ENCODE measurements around the gene SPNS3. TPM values are rescaled to one million over a fixed set of nuclear protein-coding genes. Genes with fewer than 3 reads are reported as not detected.

Gene SPNS3
- total RNA-seq, 4 donors from 2014 or later = 0.69 TPM; not detected in 3

DNA sequence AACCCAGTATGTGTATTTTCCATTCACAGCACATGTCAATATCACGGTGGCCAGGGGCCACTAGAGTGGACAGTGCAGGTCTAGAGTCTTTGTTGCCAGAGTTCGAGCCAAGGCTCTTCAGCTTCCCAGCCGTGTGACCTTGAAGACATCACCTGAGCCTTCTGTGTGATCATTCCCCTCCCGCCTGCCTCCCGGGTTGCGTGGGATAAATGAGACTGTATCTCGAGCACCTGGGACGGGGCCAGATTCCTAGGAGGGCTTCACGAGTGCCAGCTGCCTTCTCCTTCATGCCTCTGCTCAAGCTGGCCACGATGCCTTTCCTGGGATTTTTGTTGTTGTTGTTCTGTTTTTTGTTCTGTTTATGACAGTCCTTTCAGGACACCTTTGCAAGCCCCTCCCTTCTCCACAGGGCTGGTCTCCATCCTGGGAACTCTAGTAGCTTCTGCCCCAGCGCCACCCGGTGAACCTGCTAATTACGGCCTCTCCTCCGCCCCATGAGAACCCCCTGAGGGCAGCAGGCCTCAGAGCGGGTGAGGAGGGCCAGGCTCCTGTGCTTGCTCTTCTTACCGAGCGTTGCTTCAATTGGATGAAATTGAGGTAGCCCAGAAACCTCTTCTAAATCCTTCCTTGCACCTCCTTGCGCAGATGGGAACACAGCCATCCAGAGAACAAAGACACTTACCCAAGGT is 68.9 kb downstream of the SPNS3 start:
- H3K4me1 ChIP-seq = no peaks in the 10 kb centered on the region
- intact Hi-C loops (cut with DNase I; ENCODE audit: low total_unique reads) = no loop called here
- H3K36me3 ChIP-seq = no peaks in the 10 kb centered on the region
- H3K27me3 ChIP-seq = no peaks in the 10 kb centered on the region
- H3K9me3 ChIP-seq = no peaks in the 10 kb centered on the region
- no peak for DNase-seq
- peak overlapping the region in 1 of 2 donors; percentile 29 for H3K27ac ChIP-seq
- H3K4me3 ChIP-seq = no peak overlapping the region
- TF ChIP-seq POLR2A (IDR thresholded peaks at IDR 0.05) = no peak
- TF ChIP-seq, protein P1, sequence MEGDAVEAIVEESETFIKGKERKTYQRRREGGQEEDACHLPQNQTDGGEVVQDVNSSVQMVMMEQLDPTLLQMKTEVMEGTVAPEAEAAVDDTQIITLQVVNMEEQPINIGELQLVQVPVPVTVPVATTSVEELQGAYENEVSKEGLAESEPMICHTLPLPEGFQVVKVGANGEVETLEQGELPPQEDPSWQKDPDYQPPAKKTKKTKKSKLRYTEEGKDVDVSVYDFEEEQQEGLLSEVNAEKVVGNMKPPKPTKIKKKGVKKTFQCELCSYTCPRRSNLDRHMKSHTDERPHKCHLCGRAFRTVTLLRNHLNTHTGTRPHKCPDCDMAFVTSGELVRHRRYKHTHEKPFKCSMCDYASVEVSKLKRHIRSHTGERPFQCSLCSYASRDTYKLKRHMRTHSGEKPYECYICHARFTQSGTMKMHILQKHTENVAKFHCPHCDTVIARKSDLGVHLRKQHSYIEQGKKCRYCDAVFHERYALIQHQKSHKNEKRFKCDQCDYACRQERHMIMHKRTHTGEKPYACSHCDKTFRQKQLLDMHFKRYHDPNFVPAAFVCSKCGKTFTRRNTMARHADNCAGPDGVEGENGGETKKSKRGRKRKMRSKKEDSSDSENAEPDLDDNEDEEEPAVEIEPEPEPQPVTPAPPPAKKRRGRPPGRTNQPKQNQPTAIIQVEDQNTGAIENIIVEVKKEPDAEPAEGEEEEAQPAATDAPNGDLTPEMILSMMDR (IDR thresholded peaks at IDR 0.05) = no peak

GRCh38 chr17:4503283-4504025 is 69.7 kb downstream of the SPNS3 start:
- H3K4me3 ChIP-seq = no peak overlapping the region
- H3K36me3 ChIP-seq = no peaks in the 10 kb centered on the region
- no peaks in the 10 kb centered on the region for H3K9me3 ChIP-seq
- no peaks in the 10 kb centered on the region for H3K27me3 ChIP-seq
- TF ChIP-seq, protein P1 (IDR thresholded peaks at IDR 0.05) = no peak
- TF ChIP-seq POLR2A (IDR thresholded peaks at IDR 0.05) = no peak
- no peaks in the 10 kb centered on the region for H3K4me1 ChIP-seq
- H3K27ac ChIP-seq = peak overlapping the region; percentile 29 to 31
- no peak for DNase-seq
- intact Hi-C loops (cut with DNase I; ENCODE audit: low total_unique reads) = no loop called here

GRCh38 chr17:4504188-4504587 is 70.4 kb downstream of the SPNS3 start:
- peak overlapping the region; percentile 8 to 31 for H3K27ac ChIP-seq

GRCh38 chr17:4505187-4505586 is 71.4 kb downstream of the SPNS3 start:
- TF ChIP-seq, protein P1 (IDR thresholded peaks at IDR 0.05) = no peak
- TF ChIP-seq POLR2A (IDR thresholded peaks at IDR 0.05) = no peak
- H3K27ac ChIP-seq = no peak overlapping the region
- intact Hi-C loops (cut with DNase I; ENCODE audit: low total_unique reads) = no loop called here
- H3K4me3 ChIP-seq = no peak overlapping the region
- no peak for DNase-seq
- H3K4me1 ChIP-seq = no peaks in the 10 kb centered on the region
- no peaks in the 10 kb centered on the region for H3K9me3 ChIP-seq
- H3K27me3 ChIP-seq = no peaks in the 10 kb centered on the region
- no peaks in the 10 kb centered on the region for H3K36me3 ChIP-seq

More at GRCh38 chr17:4504188-4504587, 70.4 kb downstream of the SPNS3 start:
- intact Hi-C loops (cut with DNase I; ENCODE audit: low total_unique reads) = no loop called here
- Histone ChIP-seq H3K9me3 (no peaks in the 10 kb centered on the region), H3K27me3 (no peaks in the 10 kb centered on the region), H3K36me3 (no peaks in the 10 kb centered on the region), H3K4me3 (no peak overlapping the region), H3K4me1 (no peaks in the 10 kb centered on the region)
- no peak for TF ChIP-seq POLR2A (IDR thresholded peaks at IDR 0.05)
- TF ChIP-seq, protein P1 (IDR thresholded peaks at IDR 0.05) = no peak
- no peak for DNase-seq

DNA sequence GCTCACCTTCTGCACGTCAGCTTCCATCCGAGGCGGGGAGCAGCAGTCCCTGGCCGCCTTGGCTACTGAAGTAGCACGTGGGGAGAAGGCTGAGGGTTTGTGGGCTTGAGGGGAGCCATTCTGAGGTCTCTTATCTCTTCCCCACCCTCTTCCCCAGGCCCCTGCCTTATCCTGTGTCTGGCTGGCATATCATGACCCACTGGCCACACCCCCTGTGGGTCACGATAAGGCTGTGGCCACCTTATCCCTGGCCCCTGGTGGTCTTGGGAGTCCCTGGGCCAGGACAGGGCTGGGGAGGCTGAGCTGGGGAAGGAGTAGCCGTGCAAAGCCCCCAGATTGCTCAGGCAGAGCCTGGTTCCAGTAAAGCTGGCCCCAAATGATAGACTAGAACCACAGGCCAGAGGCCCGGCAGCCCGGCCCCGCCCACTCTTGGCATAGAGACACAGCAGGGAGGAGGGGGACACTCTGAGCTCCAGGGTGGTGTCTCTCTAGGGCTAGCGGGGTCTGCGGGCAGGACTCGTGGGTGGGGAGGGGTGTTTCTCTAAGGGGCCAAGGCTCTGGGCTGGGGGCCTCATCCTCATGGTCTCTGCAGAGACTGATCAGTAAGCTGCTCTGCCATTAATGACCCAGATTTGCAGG is 72.6 kb downstream of the SPNS3 start:
- intact Hi-C loops (cut with DNase I; ENCODE audit: low total_unique reads) = no loop called here
- DNase-seq = no peak
- TF ChIP-seq POLR2A (IDR thresholded peaks at IDR 0.05) = no peak
- TF ChIP-seq, protein P1 (IDR thresholded peaks at IDR 0.05) = no peak
- Histone ChIP-seq H3K36me3 (no peaks in the 10 kb centered on the region), H3K4me1 (no peaks in the 10 kb centered on the region), H3K27me3 (no peaks in the 10 kb centered on the region), H3K4me3 (no peak overlapping the region), H3K9me3 (no peaks in the 10 kb centered on the region), H3K27ac (peak overlapping the region in 1 of 2 donors; percentile 29)
